Hematopoietic multipotent progenitor cell treated with erythropoietin and hydrocortisone succinate and interleukin-3 and kit ligand, for 15 days (in vitro differentiated cells): ENCODE measurements around the gene MLF2.
"Not testable (repeated sequence)": the region's sequence is repeated elsewhere in the genome, so short reads cannot be mapped to it uniquely, and the experiment has no call there.

Source experiments
- DNase-seq: peaks from one replicate; pipeline ENCODE4 v3.0.0-alpha.2; 2015; ENCODE audit warnings: low spot score

MLF2 gene

DNA sequence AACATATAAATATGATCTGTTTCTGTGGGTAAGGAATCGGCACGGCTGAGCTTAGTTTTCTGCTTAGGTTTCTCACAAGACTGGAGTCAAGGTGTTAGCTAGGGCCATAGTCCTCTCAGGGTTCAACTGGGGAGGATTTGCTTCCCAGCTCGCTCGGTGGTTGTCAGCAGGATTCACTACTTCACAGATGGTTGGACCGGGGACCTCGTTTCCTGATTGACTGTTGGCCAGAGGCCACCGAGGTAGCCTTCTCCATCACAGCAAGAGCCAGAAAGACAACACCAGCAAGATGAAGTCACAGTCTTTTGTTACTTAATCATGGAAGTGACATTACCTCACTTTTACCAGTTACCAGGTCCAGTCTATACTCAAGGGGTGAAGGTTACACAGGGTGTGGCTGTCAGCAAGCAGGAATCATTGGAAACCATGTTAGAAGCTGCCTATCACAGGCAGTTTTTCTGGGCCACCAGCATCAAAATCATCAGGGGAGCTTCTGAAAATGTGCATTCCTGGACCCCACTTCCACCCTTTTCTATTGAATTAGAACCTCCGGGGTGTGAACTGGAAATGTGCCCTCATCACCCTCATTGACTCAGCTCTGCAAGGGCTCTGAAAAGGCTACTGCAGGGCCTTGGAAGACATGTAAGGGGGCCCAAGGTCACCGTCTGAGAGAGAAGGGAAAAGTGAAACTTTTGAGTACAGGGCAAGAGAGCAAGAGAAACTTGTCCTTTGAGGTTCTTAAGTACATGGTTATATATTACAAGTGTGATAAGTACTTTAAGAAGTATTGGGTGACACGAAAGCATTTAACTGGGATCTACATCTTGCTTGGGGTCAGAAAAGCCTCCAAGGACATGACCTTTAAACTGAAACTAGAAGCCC lies 18.2 kb downstream of the MLF2 start:
- no peak for DNase-seq

DNA sequence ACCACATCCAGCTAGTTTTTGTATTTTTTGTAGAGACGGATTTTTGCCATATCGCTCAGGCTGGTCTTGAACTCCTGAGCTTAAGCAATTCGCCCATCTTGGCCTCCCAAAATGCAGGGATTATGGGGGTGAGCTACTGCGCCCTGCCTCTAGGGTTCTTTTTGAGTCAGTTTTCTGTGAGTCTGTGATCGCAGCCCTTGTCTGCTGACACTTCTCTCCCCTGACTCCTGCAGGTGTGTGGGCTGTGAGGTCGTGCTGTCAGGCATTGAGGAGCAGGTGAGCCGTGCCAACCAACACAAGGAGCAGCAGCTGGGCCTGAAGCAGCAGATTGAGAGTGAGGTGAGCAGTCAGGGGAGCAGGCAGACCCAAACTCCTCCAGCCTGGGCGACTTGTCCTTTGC lies 22.8 kb downstream of the MLF2 start:
- no peak for DNase-seq

DNA sequence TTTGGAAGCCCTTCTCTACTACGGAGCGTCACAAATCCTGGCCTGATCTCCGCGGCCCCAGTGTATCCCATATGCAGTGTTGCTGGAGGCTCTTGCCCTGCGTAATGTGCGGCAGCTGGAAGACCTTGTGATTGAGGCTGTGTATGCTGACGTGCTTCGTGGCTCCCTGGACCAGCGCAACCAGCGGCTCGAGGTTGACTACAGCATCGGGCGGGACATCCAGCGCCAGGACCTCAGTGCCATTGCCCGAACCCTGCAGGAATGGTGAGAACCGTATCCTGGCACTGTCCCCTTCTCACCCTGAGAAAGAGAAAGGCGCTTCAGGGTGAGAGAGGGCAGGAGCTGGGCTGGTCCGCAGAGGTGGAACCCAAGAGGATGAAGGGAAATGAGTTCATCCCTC lies 23.8 kb downstream of the MLF2 start:
- no peak for DNase-seq

DNA sequence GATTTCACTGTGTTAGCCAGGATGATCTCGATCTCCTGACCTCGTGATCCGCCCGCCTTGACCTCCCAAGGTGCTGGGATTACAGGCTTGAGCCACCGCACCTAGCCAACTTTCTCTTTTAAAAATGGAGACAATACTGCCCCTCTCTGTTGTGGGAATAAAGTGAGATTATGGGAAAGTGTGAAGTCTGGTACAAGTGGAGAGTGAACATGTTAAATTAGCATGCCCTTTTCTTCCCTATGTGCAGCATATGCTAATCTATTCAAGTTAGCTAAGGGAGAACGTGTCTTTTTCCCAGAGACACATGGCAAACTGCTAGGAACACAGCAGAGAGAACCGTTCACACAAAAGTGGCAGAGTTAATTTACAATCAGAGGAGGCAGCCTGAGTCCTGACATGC lies 27.6 kb downstream of the MLF2 start:
- no peak for DNase-seq

DNA sequence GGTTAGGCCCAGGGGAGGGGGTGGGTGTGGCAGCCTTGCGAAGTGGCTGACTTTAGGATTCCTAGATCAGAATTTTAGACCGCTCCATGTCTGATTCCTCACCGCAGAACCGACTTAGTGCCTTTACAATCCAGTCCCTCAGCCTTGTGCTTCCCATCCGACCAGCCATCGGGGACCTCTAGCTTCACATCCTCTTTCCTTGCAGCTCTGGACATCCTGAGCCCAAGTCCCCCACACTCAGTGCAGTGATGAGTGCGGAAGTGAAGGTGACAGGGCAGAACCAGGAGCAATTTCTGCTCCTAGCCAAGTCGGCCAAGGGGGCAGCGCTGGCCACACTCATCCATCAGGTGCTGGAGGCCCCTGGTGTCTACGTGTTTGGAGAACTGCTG lies 28.5 kb downstream of the MLF2 start:
- DNase-seq = no peak

DNA sequence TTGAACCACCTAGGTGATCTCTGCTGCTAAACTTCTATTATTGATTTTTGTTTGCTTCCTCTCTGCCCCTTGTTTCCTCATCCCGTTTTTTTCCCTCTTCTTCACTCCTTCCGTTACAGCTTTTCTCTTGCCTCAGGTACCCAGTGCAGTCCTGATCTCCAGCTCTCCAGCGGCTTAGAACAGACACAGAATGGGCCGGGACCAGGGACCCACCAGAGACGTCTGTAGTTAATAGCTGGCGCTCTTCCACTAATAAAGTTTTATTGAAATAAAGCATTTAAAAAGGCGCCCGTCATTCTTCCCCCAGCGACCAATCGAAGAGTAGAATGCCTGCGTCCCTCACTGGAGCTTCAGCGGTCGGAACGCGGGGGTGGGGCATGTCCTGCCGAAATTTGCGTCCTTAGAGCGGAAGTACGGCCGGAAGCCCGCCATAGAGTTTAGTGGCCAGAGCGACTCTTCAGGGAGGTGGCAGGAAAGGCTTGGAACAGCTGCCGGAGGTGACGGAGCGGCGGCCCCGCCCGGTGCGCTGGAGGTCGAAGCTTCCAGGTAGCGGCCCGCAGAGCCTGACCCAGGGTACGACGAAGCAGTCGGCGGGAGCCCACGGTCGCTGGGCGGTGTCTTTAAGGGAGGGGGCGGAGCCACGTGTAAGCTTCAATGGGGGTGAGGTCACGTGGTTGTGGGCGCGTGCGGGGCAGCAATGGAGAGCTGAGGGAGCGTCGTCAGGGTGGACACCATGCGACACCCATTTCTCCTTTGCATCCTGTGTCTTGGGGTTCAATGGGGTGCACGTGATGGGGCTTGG lies 29.1 kb downstream of the MLF2 start, which contains the start of gene COPS7A:
Gene COPS7A (plus strand): TSS at position 440 of the 802 bp plus-strand sequence. CDS start 611 bp downstream, outside the sequence.
- DNase-seq = peak; percentile 98

DNA sequence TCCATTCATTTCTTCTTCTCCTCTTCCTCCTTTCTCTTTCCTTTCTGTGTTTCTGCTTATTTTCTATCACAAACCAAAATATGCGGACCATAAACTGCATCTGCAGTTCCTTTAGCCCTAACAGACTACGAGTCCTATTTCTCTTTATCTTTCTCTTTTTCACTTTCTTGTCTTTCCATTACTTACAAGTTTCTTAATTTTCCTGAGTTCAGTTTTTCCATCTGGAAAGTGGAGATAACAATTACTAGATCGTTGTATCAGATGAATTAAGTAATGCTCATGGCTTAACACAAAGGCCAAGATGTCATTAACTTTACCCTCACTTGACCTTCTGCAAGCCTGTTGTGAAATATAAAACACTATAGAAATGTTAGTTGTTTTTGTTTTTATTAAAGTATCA lies 30.1 kb downstream of the MLF2 start:
- peak; percentile 44 for DNase-seq

DNA sequence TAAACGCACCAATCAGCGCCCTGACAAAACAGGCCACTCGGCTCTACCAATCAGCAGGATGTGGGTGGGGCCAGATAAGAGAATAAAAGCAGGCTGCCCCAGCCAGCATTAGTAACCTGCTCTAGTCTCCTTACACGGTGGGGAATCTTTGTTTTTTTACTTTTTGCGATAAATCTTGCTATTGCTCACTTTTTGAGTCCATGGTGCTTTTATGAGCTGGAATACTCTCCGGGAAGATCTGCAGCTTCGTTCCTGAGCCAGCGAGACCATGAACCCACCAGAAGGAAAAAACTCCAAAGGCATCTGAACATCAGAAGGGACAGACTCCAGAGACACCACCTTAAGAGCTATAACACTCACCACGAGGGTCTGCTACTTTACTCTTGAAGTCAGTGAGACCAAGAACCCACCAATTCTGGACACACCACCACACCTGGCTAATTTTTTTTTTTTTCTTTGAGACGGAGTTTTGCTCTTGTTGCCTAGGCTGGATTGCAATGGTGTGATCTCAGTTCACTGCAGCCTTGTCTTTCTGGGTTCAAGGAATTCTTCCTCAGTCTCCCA lies 36.0 kb downstream of the MLF2 start:
- DNase-seq = no peak

DNA sequence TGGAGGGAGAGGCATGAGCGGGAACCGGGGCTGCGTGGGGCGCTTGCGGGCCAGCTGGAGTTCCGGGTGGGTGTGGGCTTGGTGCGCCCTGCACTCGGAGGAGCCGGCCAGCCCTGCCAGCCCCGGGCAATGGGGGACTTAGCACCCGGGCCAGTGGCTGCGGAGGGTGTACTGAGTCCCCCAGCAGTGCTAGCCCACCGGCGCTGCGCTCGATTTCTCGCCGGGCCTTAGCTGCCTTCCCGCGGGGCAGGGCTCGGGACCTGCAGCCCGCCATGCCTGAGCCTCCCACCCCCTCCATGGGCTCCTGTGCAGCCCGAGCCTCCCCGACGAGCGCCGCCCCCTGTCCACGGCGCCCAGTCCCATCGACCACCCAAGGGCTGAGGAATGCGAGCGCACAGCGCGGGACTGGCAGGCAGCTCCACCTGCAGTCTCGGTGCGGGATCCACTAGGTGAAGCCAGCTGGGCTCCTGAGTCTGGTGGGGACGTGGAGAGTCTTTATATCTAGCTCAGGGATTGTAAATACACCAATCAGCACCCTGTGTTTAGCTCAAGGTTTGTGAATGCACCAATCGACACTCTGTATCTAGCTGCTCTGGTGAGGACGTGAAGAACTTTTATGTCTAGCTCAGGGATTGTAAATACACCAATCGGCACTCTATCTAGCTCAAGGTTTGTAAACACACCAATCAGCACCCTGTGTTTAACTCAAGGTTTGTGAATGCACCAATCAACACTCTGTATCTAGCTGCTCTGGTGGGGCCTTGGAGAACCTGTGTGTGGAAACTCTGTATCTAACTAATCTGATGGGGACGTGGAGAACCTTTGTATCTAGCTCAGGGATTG lies 36.7 kb downstream of the MLF2 start:
- DNase-seq = not testable (repeated sequence)

DNA sequence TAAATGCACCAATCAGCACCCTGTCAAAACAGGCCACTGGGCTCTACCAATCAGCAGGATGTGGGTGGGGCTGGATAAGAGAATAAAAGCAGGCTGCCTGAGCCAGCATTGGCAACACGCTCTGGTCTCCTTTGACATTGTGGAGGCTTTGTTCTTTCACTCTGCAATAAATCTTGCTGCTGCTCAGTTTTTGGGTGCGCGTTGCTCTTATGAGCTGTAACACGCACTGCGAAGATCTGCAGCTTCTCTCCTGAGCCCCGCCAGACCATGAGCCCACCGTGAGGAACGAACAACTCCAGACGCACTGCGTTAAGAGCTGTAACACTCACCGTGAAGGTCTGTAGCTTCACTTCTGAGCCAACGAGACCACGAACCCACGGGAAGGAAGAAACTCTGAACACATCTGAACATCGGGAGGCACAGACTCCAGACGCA lies 44.0 kb downstream of the MLF2 start:
- DNase-seq = no peak

DNA sequence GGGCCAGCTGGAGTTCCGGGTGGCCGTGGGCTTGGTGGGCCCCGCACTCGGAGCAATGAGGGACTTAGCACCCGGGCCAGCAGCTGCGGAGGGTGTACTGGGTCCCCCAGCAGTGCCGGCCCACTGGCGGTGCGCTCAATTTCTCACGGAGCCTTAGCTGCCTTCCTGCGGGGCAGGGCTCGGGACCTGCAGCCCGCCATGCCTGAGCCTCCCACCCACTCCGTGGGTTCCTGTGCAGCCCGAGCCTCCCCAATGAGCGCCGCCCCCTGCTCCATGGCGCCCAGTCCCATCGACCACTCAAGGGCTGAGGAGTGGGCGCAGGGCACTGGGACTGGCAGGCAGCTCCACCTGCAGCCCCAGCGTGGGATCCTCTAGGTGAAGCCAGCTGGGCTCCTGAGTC lies 44.6 kb downstream of the MLF2 start:
- not testable (repeated sequence) for DNase-seq

DNA sequence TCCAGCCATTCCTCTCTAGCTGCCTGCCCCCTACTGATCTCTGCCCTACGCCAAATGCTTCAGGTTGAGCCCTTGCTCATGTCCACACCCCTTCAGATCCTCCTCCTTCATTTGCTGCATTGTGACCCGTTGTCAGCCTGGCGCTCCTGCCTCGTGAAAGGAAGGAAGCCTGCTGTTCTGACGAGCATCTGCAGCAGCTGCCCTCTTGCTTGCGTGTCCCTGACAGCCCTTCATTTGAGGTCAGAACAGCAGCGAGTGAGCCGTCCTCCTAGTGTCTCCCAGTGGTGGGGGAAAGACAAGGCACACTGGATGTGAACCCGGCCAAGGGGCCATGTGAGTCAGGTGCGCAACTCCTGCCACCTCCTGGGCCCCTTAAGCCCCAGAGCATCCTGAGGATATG lies 49.3 kb downstream of the MLF2 start:
- DNase-seq = no peak

DNA sequence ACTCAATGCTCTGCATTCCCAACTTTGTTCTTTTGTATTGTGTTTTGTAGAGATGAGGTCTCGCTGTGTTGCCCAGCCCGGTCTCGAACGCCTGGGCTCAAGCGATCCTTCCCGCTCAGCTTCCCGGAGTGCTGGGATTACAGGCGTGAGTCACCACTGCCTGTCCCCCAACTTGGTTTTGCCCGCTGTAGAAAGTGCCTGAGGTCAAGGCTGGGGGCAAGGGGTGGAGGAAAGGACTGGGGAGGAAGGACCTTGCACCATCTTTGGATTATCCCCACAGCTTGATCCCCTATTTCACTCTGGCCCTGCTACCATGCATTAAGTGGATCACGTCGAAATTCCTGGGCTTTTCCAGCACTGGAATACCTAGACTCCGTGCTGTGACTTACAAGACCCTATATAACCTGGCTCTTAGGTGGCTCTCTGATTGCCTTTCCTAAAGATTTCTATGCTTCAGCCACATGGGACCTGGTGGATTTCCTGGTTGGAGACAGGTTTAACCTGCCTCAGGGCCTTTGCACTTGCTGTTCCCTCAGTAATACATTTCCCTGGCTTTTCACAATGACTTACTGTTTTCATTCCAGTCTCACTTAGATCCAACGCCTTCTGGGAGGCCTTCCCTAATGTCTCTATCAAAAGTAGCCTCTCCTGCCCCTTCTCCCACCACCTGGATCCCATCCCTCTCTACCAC lies 51.7 kb downstream of the MLF2 start:
- DNase-seq = no peak

DNA sequence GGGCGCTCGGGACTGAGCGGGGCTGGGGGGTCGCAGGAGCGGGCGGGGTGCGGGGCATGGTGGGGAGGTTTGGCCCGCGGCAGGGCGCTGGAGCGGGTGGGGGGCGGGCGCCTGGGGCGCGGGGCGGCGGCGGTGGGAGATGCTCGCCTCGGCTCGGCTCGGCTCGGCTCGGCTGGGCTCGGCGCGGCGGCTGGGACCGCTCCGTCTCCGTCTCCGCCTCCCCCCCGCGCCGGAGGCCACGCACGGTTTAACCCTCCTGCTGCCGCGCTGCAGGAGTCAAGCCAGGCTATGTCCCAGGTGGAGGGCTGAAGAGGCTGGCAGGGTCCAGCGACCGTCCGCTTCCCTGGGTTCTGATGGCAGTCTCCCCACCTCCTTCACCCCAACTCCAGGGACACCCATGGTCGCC lies 52.3 kb downstream of the MLF2 start, which contains the start of gene PIANP:
Gene PIANP (minus strand): TSS at position 170 of the 406 bp plus-strand sequence. CDS start 2,754 bp downstream, outside the sequence.
- no peak for DNase-seq

DNA sequence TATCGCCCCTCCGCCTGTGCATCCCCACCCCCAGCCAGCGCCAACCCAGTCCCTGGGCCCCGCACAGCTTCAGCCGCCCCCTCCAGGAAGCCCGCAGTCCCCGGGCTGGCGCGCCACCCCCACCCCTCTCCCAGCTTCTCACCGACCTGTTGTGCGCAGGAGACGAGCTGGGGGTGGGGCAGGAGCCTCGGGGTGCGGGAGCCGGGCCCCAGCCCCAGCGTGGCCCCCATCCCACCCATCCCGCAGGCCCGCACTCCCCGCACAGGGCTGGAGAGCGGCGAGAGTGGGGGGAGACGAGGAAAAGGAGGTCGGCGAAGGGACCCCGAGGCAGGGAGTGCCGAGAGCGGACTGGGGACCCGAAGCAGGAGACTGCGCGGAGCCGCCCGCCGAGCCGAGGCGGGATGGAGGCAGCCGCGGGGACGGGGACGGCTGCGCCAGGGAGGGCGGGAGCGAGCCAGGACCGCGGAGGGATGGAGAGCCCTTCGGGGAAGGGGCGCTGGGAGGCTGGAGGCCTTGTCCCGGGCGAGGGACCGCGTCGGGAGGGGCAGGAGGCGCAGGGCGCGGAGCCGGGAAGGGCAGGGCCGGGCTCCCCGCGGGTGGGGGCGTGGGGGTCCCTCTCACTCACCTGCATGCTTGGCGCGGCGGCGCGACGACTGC lies 52.8 kb downstream of the MLF2 start:
- no peak for DNase-seq

DNA sequence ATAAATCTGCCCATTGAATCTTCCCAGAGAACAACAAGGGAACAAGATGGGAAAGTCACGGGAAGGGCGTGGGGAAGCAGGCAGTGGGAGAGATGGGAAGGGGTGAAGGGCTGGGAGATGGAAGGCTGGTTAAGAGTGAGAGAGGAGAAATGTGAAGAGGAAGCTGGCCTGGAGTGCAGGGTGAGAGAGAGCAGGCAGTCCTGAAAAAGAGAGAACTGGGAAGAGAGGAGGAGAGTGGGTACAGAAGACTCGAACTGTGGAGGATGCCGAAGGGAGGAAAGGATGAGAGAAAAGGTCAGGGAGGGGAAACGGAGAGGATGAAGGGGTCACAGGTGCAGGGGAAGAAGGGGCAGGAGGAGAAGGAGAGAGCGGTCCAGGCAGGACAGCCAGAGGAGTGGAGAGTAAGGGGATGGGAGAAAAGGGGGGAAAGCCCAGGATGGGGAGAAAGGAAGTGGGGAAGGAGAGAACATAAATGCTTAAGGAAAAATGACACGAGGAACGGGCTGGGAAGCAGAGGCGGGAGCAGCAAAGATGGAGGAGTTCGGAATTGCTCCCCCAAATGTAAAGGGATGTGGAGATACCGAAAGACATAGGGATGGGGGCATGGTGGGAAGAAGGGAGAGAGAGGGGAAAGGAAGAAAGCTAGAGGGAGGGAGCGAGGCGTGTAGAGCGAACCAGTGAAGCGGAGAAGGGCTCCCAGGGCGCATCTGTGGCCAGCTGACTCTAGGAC lies 53.5 kb downstream of the MLF2 start:
- no peak for DNase-seq

DNA sequence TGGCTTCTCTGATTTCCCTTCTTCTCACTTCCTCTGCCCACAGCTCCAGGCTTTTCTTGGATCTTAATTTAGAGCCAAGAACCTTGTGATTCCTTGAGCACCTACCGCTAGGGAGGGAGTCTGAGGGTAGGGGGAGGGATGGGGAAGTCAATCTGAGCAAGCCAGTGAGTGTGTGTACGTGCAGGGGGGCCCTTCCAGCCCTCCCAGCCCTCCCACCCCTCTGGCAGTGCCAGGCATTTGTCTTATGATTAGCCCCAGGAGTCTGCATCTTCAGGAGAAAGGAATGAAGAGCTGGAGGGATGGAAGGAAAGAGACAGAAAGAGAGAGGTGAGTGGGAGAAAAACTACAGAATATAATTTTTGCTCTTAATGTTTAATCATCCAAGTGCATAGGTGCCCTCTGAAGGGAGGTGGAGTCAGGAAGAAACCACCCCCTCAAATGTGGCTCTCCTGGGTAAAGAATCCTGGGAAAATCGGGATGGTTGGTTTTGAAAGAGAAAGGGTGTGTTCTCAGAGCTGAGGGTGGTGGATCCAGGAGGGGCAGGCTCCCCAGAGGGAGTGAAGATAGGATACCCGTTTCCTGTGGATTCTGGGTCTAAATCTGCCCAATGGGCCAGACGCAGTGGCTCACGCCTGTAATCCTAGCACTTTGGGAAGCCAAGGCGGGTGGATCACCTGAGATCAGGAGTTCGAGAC lies 54.4 kb downstream of the MLF2 start:
- DNase-seq = no peak
